ENCODE measurements around the gene NMT2. TPM values are rescaled to one million over a fixed set of nuclear protein-coding genes. Genes with fewer than 3 reads are reported as not detected.

Gene NMT2
- total and polyA plus RNA-seq, 10 of the 15 experiments (the other 5 are each of a cell fraction or from before 2014, with no cell fraction given): 4.9 to 12.0 (median 9.2) TPM

DNA sequence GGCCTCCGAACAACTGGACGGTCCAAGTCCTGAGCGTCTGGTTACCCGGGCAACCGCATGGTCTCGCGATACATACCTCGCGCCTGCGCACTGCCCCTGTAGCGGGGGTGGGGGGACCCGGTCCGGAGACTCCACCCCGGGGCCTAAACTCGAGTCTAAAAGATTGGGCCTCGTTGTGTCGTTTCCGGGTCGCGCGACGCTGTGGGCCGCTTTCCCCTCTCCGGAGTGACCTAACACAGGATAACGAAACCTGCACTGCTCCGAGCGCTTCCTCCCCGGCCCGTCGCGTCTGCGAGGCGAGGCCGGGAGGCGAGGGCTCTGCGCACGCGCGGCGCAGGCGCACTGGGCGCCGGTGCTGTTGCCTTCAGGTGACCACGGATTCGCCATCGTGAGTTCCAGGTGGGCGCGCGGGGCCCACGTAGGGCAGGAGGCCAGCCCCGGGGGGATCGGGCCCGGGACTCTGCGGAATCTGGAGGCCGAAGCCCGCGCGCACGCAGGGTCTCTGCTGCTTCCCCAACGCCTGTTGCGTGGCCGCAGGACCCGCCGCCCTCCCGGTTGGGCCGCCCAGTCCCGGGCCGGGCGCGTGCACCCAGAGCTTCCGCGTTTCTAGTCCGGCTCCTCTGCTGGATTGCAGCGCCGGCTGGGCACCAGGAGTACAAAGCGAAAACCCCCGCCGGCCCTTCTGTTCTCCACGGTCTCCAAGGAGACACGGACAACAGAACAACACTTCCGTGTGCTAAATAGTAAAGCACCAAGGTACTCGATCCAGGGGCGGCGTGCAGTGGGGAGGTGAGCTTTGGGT is 71.3 kb downstream of the NMT2 start, which contains the start of gene RPP38 (continued):
- peak; percentile 73 for TF ChIP-seq BRCA1 (IDR thresholded peaks at IDR 0.05; ENCODE audit: low read depth, low read length)
- peak; percentile 99 for TF ChIP-seq IKZF1 (conservative IDR thresholded peaks at IDR 0.05)
- TF ChIP-seq, protein P1, sequence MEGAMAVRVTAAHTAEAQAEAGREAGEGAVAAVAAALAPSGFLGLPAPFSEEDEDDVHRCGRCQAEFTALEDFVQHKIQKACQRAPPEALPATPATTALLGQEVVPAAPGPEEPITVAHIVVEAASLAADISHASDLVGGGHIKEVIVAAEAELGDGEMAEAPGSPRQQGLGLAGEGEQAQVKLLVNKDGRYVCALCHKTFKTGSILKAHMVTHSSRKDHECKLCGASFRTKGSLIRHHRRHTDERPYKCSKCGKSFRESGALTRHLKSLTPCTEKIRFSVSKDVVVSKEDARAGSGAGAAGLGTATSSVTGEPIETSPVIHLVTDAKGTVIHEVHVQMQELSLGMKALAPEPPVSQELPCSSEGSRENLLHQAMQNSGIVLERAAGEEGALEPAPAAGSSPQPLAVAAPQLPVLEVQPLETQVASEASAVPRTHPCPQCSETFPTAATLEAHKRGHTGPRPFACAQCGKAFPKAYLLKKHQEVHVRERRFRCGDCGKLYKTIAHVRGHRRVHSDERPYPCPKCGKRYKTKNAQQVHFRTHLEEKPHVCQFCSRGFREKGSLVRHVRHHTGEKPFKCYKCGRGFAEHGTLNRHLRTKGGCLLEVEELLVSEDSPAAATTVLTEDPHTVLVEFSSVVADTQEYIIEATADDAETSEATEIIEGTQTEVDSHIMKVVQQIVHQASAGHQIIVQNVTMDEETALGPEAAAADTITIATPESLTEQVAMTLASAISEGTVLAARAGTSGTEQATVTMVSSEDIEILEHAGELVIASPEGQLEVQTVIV (IDR thresholded peaks at IDR 0.05; ENCODE audit: borderline replicate concordance, partially characterized antibody): peak; percentile 38
- TF ChIP-seq ZNF207 (IDR thresholded peaks at IDR 0.05; ENCODE audit: borderline replicate concordance): no peak; the same call in none of the 2 replicates
- TF ChIP-seq, protein P2, sequence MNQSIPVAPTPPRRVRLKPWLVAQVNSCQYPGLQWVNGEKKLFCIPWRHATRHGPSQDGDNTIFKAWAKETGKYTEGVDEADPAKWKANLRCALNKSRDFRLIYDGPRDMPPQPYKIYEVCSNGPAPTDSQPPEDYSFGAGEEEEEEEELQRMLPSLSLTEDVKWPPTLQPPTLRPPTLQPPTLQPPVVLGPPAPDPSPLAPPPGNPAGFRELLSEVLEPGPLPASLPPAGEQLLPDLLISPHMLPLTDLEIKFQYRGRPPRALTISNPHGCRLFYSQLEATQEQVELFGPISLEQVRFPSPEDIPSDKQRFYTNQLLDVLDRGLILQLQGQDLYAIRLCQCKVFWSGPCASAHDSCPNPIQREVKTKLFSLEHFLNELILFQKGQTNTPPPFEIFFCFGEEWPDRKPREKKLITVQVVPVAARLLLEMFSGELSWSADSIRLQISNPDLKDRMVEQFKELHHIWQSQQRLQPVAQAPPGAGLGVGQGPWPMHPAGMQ (IDR thresholded peaks at IDR 0.05; ENCODE audit: borderline replicate concordance): no peak
- no peak for TF ChIP-seq SUZ12 (IDR thresholded peaks at IDR 0.05; ENCODE audit: unreplicated experiment)
- TF ChIP-seq ELK1 (IDR thresholded peaks at IDR 0.05; ENCODE audit: low read depth, low read length): 0 out of 2 replicates have a peak, but pooled peaks have one; percentile 35
- TF ChIP-seq RAD21 (IDR thresholded peaks at IDR 0.05; ENCODE audit: insufficient read depth, low read depth, low read length): 0 out of 2 replicates have a peak, but pooled peaks have one; percentile 3
- TF ChIP-seq TCF3 (IDR thresholded peaks at IDR 0.05; ENCODE audit: borderline replicate concordance, insufficient read depth, low read depth, low read length): peak; percentile 66; the same call in 1 of the 2 replicates
- no peak for TF ChIP-seq BCL11A (IDR thresholded peaks at IDR 0.05; ENCODE audit: low read depth, low read length)
- TF ChIP-seq KDM1A (IDR thresholded peaks at IDR 0.05; ENCODE audit: borderline replicate concordance): no peak
- peak in 1 of 2 experiments; percentile 98; a peak in 2 of 3 replicates for TF ChIP-seq EGR1 (IDR thresholded peaks at IDR 0.05; ENCODE audit: borderline replicate concordance in 1 of 2, low read depth in 2 of 2, low read length in 2 of 2)
- TF ChIP-seq NR2C1 (IDR thresholded peaks at IDR 0.05): peak; percentile 60
- TF ChIP-seq HCFC1 (IDR thresholded peaks at IDR 0.05; ENCODE audit: low read length): 0 out of 2 replicates have a peak, but pooled peaks have one; percentile 7
- TF ChIP-seq NR2F1 (conservative IDR thresholded peaks at IDR 0.05): peak; percentile 70
- peak; percentile 64; the same call in 1 of the 2 replicates for TF ChIP-seq SPI1 (IDR thresholded peaks at IDR 0.05; ENCODE audit: borderline replicate concordance, insufficient read depth, low read depth, low read length)
- TF ChIP-seq SMARCA5 (IDR thresholded peaks at IDR 0.05): peak; percentile 80; the same call in 1 of the 2 replicates
- TF ChIP-seq CBX5 (IDR thresholded peaks at IDR 0.05; ENCODE audit: low read depth): peak; percentile 62; the same call in 1 of the 2 replicates
- peak; percentile 25 for TF ChIP-seq MEF2B (IDR thresholded peaks at IDR 0.05; ENCODE audit: partially characterized antibody, poor library complexity, severe bottlenecking)
- peak; percentile 71; the same call in 1 of the 2 replicates for TF ChIP-seq ASH2L (IDR thresholded peaks at IDR 0.05; ENCODE audit: borderline replicate concordance, low read depth)
- TF ChIP-seq SIX5 (IDR thresholded peaks at IDR 0.05; ENCODE audit: low read depth, low read length, severe bottlenecking): peak; percentile 39
- TF ChIP-seq ATF7 (IDR thresholded peaks at IDR 0.05; ENCODE audit: low read depth): no peak
- TF ChIP-seq JUNB (IDR thresholded peaks at IDR 0.05): no peak
- peak; percentile 35 for TF ChIP-seq RUNX3 (IDR thresholded peaks at IDR 0.05; ENCODE audit: low read length)
- TF ChIP-seq YY1 (IDR thresholded peaks at IDR 0.05; ENCODE audit: low read depth, low read length): peak; percentile 77
- TF ChIP-seq, protein P3, sequence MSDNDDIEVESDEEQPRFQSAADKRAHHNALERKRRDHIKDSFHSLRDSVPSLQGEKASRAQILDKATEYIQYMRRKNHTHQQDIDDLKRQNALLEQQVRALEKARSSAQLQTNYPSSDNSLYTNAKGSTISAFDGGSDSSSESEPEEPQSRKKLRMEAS (IDR thresholded peaks at IDR 0.05; ENCODE audit: low read depth, low read length): peak; percentile 75

All from GM12878 (cell line).